Mesendoderm (in vitro differentiated cells): ENCODE measurements around the gene OR4K15.
"Not testable (repeated sequence)": the region's sequence is repeated elsewhere in the genome, so short reads cannot be mapped to it uniquely, and the experiment has no call there.

ENCODE experiments used
- DNase-seq: peaks from one replicate; pipeline ENCODE4 v3.0.0; 2013
- H2AK5ac ChIP-seq: 2 replicates; pipeline ENCODE4 v1.6.1; 2013; ENCODE audit warnings: low read length, inconsistent platforms
- H2BK120ac ChIP-seq: 2 replicates; pipeline ENCODE4 v1.6.1; 2013; ENCODE audit warnings: low read depth, mild to moderate bottlenecking, low read length, moderate library complexity, mixed read lengths
- H2BK15ac ChIP-seq: replicated peaks from 2 replicates; pipeline ENCODE4 v1.6.1; 2013; ENCODE audit warnings: low read depth, mild to moderate bottlenecking, moderate library complexity
- H2BK5ac ChIP-seq: 2 replicates; pipeline ENCODE4 v1.6.1; 2013; ENCODE audit warnings: low read length, inconsistent platforms
- H3K18ac ChIP-seq: 2 replicates; pipeline ENCODE4 v1.6.1; 2013; ENCODE audit warnings: mild to moderate bottlenecking, low read length, mixed read lengths
- H3K23ac ChIP-seq: one replicate; pipeline ENCODE4 v1.6.1; 2013; ENCODE audit warnings: low read length
- H3K27ac ChIP-seq: 2 replicates; pipeline ENCODE4 v1.5.1; 2013; ENCODE audit warnings: low read depth, mild to moderate bottlenecking, inconsistent platforms, low read length, moderate library complexity
- H3K27me3 ChIP-seq: 2 replicates; pipeline ENCODE4 v1.6.1; 2013; ENCODE audit warnings: low read length, control low read depth, mild to moderate bottlenecking, inconsistent platforms; ENCODE audit not compliant: insufficient read depth, poor library complexity
- H3K36me3 ChIP-seq: 2 replicates; pipeline ENCODE4 v1.6.1; 2013; ENCODE audit warnings: low read length, inconsistent platforms; ENCODE audit not compliant: control insufficient read depth, insufficient read depth
- H3K4ac ChIP-seq: one replicate; pipeline ENCODE4 v1.6.1; 2013; ENCODE audit warnings: low read depth, mild to moderate bottlenecking, low read length, moderate library complexity
- H3K4me1 ChIP-seq: 2 replicates; pipeline ENCODE4 v1.6.1; 2013; ENCODE audit warnings: low read depth, low read length, inconsistent platforms; ENCODE audit not compliant: control insufficient read depth
- H3K4me2 ChIP-seq: 2 replicates; pipeline ENCODE4 v1.6.1; 2013; ENCODE audit warnings: low read length
- H3K4me3 ChIP-seq: 2 replicates; pipeline ENCODE4 v1.5.1; 2013; ENCODE audit warnings: mild to moderate bottlenecking, low read length
- H3K56ac ChIP-seq: one replicate; pipeline ENCODE4 v1.6.1; 2013; ENCODE audit warnings: low read length
- H3K79me1 ChIP-seq: 2 replicates; pipeline ENCODE4 v1.6.1; 2013; ENCODE audit warnings: low read length, inconsistent platforms
- H3K79me2 ChIP-seq: 2 replicates; pipeline ENCODE4 v1.6.1; 2013; ENCODE audit warnings: mild to moderate bottlenecking, low read length; ENCODE audit not compliant: control insufficient read depth, insufficient read depth
- H3K9ac ChIP-seq: 2 replicates; pipeline ENCODE4 v1.6.1; 2013; ENCODE audit warnings: low read length, inconsistent platforms
- H4K5ac ChIP-seq: one replicate; pipeline ENCODE4 v1.6.1; 2013; ENCODE audit warnings: low read length
- H4K8ac ChIP-seq: one replicate; pipeline ENCODE4 v1.6.1; 2013; ENCODE audit warnings: low read depth, mild to moderate bottlenecking, control low read depth, low read length, moderate library complexity
- WGBS: extraction: QIAGEN DNeasy Blood & Tissue Kit; methylation state at CpG from one replicate; pipeline ENCODE4 v1.1.7; 2013; ENCODE audit warnings: low lambda C conversion rate, missing lambda C conversion rate; ENCODE audit not compliant: insufficient coverage; ENCODE audit errors: extremely low coverage; 5-methylcytosine and 5-hydroxymethylcytosine counted together

The OR4K15 gene

GRCh38 chr14:19969735-19970134, 5.7 kb upstream of the OR4K15 start:
- not testable (repeated sequence) for H3K27me3 ChIP-seq, H3K9ac ChIP-seq, H3K79me2 ChIP-seq, H3K4me3 ChIP-seq, H2AK5ac ChIP-seq, H3K18ac ChIP-seq, H3K79me1 ChIP-seq, H3K4me1 ChIP-seq, H2BK5ac ChIP-seq, H3K36me3 ChIP-seq, H3K4me2 ChIP-seq, DNase-seq, H2BK120ac ChIP-seq, H4K5ac ChIP-seq, H3K23ac ChIP-seq, H3K56ac ChIP-seq, H3K4ac ChIP-seq, H3K27ac ChIP-seq, H4K8ac ChIP-seq, H2BK15ac ChIP-seq
- WGBS = no CpG with 5 or more reads among the region's 2 CpGs

GRCh38 chr14:19974844-19975243, 547 bp upstream of the OR4K15 start:
- DNase-seq = no peak
- no peak overlapping the region for H3K56ac ChIP-seq

DNA sequence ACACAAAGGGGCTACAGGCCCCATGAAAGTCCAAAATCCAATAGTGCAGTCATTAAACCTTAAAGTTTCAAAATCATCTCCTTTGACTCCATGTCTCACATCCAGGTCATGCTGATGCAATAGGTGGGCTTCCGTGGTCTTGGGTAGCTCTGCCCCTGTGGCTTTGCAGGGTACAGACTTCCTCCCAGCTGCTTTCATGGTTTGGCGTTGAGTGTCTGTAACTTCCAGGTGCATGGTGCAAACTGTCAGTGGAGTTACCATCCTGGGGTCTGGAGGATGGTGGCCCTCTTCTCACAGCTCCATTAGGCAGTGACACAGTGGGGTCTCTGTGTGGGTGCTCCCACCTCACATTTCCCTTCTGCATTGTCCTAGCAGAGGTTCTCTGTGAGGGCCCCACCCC, 18.0 kb downstream of the OR4K15 start:
- H2AK5ac ChIP-seq = no peak overlapping the region
- no CpG with 5 or more reads among the region's 2 CpGs for WGBS
- no peak overlapping the region for H2BK5ac ChIP-seq
- H2BK15ac ChIP-seq = no peak overlapping the region
- no peaks in the 10 kb centered on the region for H3K79me2 ChIP-seq
- H2BK120ac ChIP-seq = no peak overlapping the region
- H4K8ac ChIP-seq = no peak overlapping the region
- no peak overlapping the region for H3K18ac ChIP-seq
- H4K5ac ChIP-seq = no peak overlapping the region
- H3K4me2 ChIP-seq = no peak overlapping the region
- DNase-seq = no peak
- no peaks in the 10 kb centered on the region for H3K4me1 ChIP-seq
- no peaks in the 10 kb centered on the region for H3K79me1 ChIP-seq
- no peaks in the 10 kb centered on the region for H3K27me3 ChIP-seq
- H3K9ac ChIP-seq = no peak overlapping the region
- no peak overlapping the region for H3K4me3 ChIP-seq
- no peak overlapping the region for H3K23ac ChIP-seq
- no peak overlapping the region for H3K56ac ChIP-seq
- no peak overlapping the region for H3K27ac ChIP-seq
- H3K4ac ChIP-seq = no peak overlapping the region
- H3K36me3 ChIP-seq = no peaks in the 10 kb centered on the region

More at GRCh38 chr14:19974844-19975243, 547 bp upstream of the OR4K15 start:
- H2BK5ac ChIP-seq = no peak overlapping the region
- no peak overlapping the region for H2AK5ac ChIP-seq
- H2BK120ac ChIP-seq = no peak overlapping the region
- H3K36me3 ChIP-seq = no peaks in the 10 kb centered on the region
- WGBS = no CpG with 5 or more reads among the region's 1 CpG
- H2BK15ac ChIP-seq = no peak overlapping the region
- H3K79me1 ChIP-seq = no peaks in the 10 kb centered on the region
- no peak overlapping the region for H3K9ac ChIP-seq
- H3K27ac ChIP-seq = no peak overlapping the region
- H3K27me3 ChIP-seq = no peaks in the 10 kb centered on the region
- H3K23ac ChIP-seq = no peak overlapping the region
- H4K8ac ChIP-seq = no peak overlapping the region
- H3K4me1 ChIP-seq = no peaks in the 10 kb centered on the region
- H3K4me2 ChIP-seq = no peak overlapping the region
- H3K79me2 ChIP-seq = no peaks in the 10 kb centered on the region
- no peak overlapping the region for H3K4ac ChIP-seq
- no peak overlapping the region for H4K5ac ChIP-seq
- H3K4me3 ChIP-seq = no peak overlapping the region
- H3K18ac ChIP-seq = no peak overlapping the region

DNA sequence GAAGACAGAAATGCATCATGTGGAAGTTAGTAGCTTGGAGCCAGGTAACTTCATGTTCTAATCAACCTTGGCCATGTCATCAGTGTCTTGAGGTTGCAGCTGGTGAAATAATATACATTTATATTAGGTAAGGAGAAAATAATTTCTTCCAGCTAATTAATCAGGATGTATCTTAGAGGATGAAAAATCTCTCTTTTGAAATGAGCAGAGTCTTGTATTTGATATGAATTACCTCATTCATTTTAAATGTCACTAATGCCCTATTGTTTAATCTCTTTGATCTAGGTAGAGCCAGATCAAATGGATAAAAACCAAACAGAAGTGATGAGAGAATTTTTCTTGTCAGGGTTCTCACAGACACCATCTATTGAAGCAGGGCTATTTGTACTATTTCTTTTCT, 26.5 kb downstream of the OR4K15 start, which contains the start of gene OR4Q2:
TSS of gene OR4Q2 (plus strand) at position 301 of the 400 bp plus-strand sequence.
- no peak within 1 kb of the TSS for H2BK120ac ChIP-seq
- no peaks in the 10 kb centered on the region for H3K27me3 ChIP-seq
- H3K18ac ChIP-seq = no peak within 1 kb of the TSS
- H3K4me2 ChIP-seq = no peak within 1 kb of the TSS
- H3K79me2 ChIP-seq = no peaks in the 10 kb centered on the region
- DNase-seq = no peak
- H3K27ac ChIP-seq = no peak within 1 kb of the TSS
- no peaks in the 10 kb centered on the region for H3K4me1 ChIP-seq
- no peak within 1 kb of the TSS for H3K4ac ChIP-seq
- H4K5ac ChIP-seq = no peak within 1 kb of the TSS
- H2BK5ac ChIP-seq = no peak within 1 kb of the TSS
- no peak within 1 kb of the TSS for H4K8ac ChIP-seq
- H3K23ac ChIP-seq = no peak within 1 kb of the TSS
- H2AK5ac ChIP-seq = no peak within 1 kb of the TSS
- H2BK15ac ChIP-seq = no peak within 1 kb of the TSS
- no peaks in the 10 kb centered on the region for H3K79me1 ChIP-seq
- no peak within 1 kb of the TSS for H3K9ac ChIP-seq
- no peak within 1 kb of the TSS for H3K56ac ChIP-seq
- no peaks in the 10 kb centered on the region for H3K36me3 ChIP-seq
- H3K4me3 ChIP-seq = no peak within 1 kb of the TSS

DNA sequence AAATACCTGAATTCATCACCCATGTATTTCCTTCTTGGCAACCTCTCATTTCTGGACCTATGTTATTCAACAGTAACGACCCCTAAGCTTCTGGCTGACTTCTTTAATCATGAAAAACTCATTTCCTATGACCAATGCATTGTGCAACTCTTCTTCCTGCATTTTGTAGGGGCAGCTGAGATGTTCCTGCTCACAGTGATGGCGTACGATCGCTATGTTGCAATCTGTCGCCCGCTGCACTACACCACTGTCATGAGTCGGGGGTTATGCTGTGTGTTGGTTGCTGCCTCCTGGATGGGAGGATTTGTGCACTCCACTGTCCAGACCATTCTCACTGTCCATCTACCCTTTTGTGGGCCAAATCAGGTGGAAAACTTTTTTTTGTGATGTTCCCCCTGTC, 26.9 kb downstream of the OR4K15 start:
- Histone ChIP-seq H2BK5ac (no peak overlapping the region), H3K79me2 (no peaks in the 10 kb centered on the region), H2BK15ac (no peak overlapping the region), H3K4ac (no peak overlapping the region), H3K23ac (no peak overlapping the region), H3K18ac (no peak overlapping the region), H3K27me3 (no peaks in the 10 kb centered on the region), H4K5ac (no peak overlapping the region), H4K8ac (no peak overlapping the region), H3K4me3 (no peak overlapping the region), H2BK120ac (no peak overlapping the region), H3K27ac (no peak overlapping the region), H3K4me1 (no peaks in the 10 kb centered on the region), H3K36me3 (no peaks in the 10 kb centered on the region), H3K79me1 (no peaks in the 10 kb centered on the region), H3K56ac (no peak overlapping the region), H3K4me2 (no peak overlapping the region), H2AK5ac (no peak overlapping the region), H3K9ac (no peak overlapping the region)
- WGBS = no CpG with 5 or more reads among the region's 7 CpGs
- no peak for DNase-seq

- Histone ChIP-seq H3K79me2 (no peaks in the 10 kb centered on the region), H2BK120ac (no peak overlapping the region), H2BK5ac (no peak overlapping the region), H3K4me1 (no peaks in the 10 kb centered on the region), H3K79me1 (no peaks in the 10 kb centered on the region), H3K23ac (no peak overlapping the region), H2BK15ac (no peak overlapping the region), H2AK5ac (no peak overlapping the region), H3K4me2 (no peak overlapping the region), H3K4ac (no peak overlapping the region), H3K27me3 (no peaks in the 10 kb centered on the region), H3K56ac (no peak overlapping the region), H4K5ac (no peak overlapping the region), H3K36me3 (no peaks in the 10 kb centered on the region), H3K18ac (no peak overlapping the region), H4K8ac (no peak overlapping the region), H3K4me3 (no peak overlapping the region), H3K9ac (no peak overlapping the region), H3K27ac (no peak overlapping the region)
- no peak for DNase-seq
These were observed 32.8 kb downstream of the OR4K15 start for GRCh38 chr14:20008156-20008555.
